ENCODE measurements around the gene BBOX1. TPM values are rescaled to one million over a fixed set of nuclear protein-coding genes. Genes with fewer than 3 reads are reported as not detected.

Gene BBOX1
- total and polyA plus RNA-seq, 2 of the 8 experiments (the other 6 are each of a cell fraction or from before 2014, with no cell fraction given): not detected

GRCh38 chr11:27174672-27175210 is 134.1 kb downstream of the BBOX1 start:
- Histone ChIP-seq H3K23ac (ENCODE audit: insufficient read length) (no peak overlapping the region), H3K36me3 (ENCODE audit: control insufficient read depth in 2 of 4, insufficient read depth in 4 of 4, low read length in 3 of 4) (no peaks in the 10 kb centered on the region), H2BK120ac (replicated peaks; ENCODE audit: low read depth, low read length) (no peak overlapping the region), H2AK5ac (ENCODE audit: low read depth, low read length) (no peak overlapping the region), H3K4me2 (ENCODE audit: insufficient read depth in 1 of 2, low read depth in 2 of 2, low read length in 2 of 2) (no peak overlapping the region), H2BK12ac (ENCODE audit: low read depth, low read length) (no peak overlapping the region), H3K14ac (ENCODE audit: insufficient read length) (no peak overlapping the region), H2BK20ac (ENCODE audit: low read length) (no peak overlapping the region), H3K4me1 (replicated peaks in 1 of 4; ENCODE audit: control insufficient read depth in 3 of 4, insufficient read depth in 4 of 4, low read length in 3 of 4) (no peaks in the 10 kb centered on the region), H3K27ac (ENCODE audit: low read depth, low read length) (no peak overlapping the region), H3K4ac (replicated peaks; ENCODE audit: insufficient read length, low read depth, low read length) (no peak overlapping the region), H3K79me1 (ENCODE audit: low read depth, low read length) (no peaks in the 10 kb centered on the region), H3K23me2 (ENCODE audit: low read depth, low read length) (no peaks in the 10 kb centered on the region), H3K9me3 (ENCODE audit: insufficient read depth in 2 of 2, low read depth in 1 of 2, low read length in 1 of 2) (no peaks in the 10 kb centered on the region), H3K27me3 (replicated peaks in 1 of 4; ENCODE audit: control insufficient read depth in 3 of 4, extremely low read depth in 1 of 4, insufficient read depth in 3 of 4, low read length in 3 of 4) (peaks cover 0 to 1% (median 0%) of the 10 kb centered on the region in 4 experiments; a peak in 1 of 7 replicates), H2BK5ac (ENCODE audit: low read depth, low read length) (no peak overlapping the region), H3K79me2 (ENCODE audit: control insufficient read depth in 1 of 2, insufficient read depth in 2 of 2, low read length in 2 of 2) (no peaks in the 10 kb centered on the region), H2AFZ (ENCODE audit: low read length) (no peak overlapping the region), H4K8ac (ENCODE audit: extremely low read depth, insufficient read depth, low read length) (0 out of 2 replicates have a peak overlapping the region, but pooled peaks have one; percentile 2), H3K18ac (ENCODE audit: extremely low read depth, low read length) (no peak overlapping the region), H4K20me1 (replicated peaks in 1 of 2; ENCODE audit: control insufficient read depth in 1 of 2, insufficient read depth in 2 of 2, low read length in 2 of 2) (no peaks in the 10 kb centered on the region), H3K9ac (replicated peaks in 1 of 4; ENCODE audit: extremely low read depth in 1 of 4, low read depth in 3 of 4, low read length in 3 of 4) (no peak overlapping the region), H4K5ac (ENCODE audit: insufficient read length, low read depth, low read length) (no peak overlapping the region), H4K91ac (replicated peaks; ENCODE audit: insufficient read length, low read length) (no peak overlapping the region), H3K56ac (replicated peaks; ENCODE audit: insufficient read length, low read depth, low read length) (no peak overlapping the region), H2BK15ac (ENCODE audit: low read length) (no peak overlapping the region), H3K4me3 (ENCODE audit: extremely low read depth in 1 of 4, insufficient read depth in 2 of 4, low read depth in 3 of 4, low read length in 4 of 4) (no peak overlapping the region)
- FAIRE-seq (no peak), DNase-seq (ENCODE audit: low read depth in 1 of 2, low spot score in 2 of 2) (no peak)
- ChIA-PET CTCF (ENCODE audit: partially characterized antibody) (interaction anchor here (1.2 to 2.9 kb wide), 4 partner anchors 9 to 325 kb away, joined by 5 to 9 read pairs (median 6); no protein-coding TSS in a partner anchor), POLR2A (ENCODE audit: partially characterized antibody) (no interaction called here)
- 90% methylated on average over 9 of the region's 9 CpGs; no CpG with 5 or more reads in 1 of the 2 experiments for WGBS, 2 experiments (ENCODE audit: extremely low coverage in 1 of 2, insufficient coverage in 1 of 2, insufficient read length in 1 of 2, insufficient replicate concordance in 2 of 2, low coverage in 1 of 2, low lambda C conversion rate in 2 of 2, missing lambda C conversion rate in 1 of 2)
- no peak for TF ChIP-seq GTF2F1 (IDR thresholded peaks at IDR 0.05; ENCODE audit: borderline replicate concordance, low read depth, low read length)
- TF ChIP-seq CTBP2 (IDR thresholded peaks at IDR 0.05; ENCODE audit: borderline replicate concordance, insufficient read depth, insufficient read length, low read length): no peak
- TF ChIP-seq RXRA (IDR thresholded peaks at IDR 0.05; ENCODE audit: insufficient read depth, low read depth, low read length): no peak
- TF ChIP-seq BACH1 (IDR thresholded peaks at IDR 0.05; ENCODE audit: low read length): no peak
- no peak for TF ChIP-seq E2F6 (IDR thresholded peaks at IDR 0.05)
- no peak for TF ChIP-seq YY1 (IDR thresholded peaks at IDR 0.05; ENCODE audit: low read depth, low read length)
- TF ChIP-seq TCF12 (IDR thresholded peaks at IDR 0.05; ENCODE audit: low read depth, low read length): no peak
- no peak for TF ChIP-seq CBX8 (IDR thresholded peaks at IDR 0.05; ENCODE audit: borderline replicate concordance, low read depth, low read length)
- no peak for TF ChIP-seq BCL11A (IDR thresholded peaks at IDR 0.05; ENCODE audit: low read depth in 2 of 2, low read length in 2 of 2)
- no peak for TF ChIP-seq USF2 (IDR thresholded peaks at IDR 0.05; ENCODE audit: low read length)
- TF ChIP-seq SP1 (IDR thresholded peaks at IDR 0.05; ENCODE audit: low read depth, low read length): no peak

All from H1 (cell line).